Stomach smooth muscle (tissue), 2 donors: ENCODE measurements around the gene CCDC120.

Experiments used
- H3K27ac ChIP-seq: one replicate; pipeline ENCODE4 v1.7.0; 2013; ENCODE audit warnings: mild to moderate bottlenecking, low read length, inconsistent platforms
- H3K27me3 ChIP-seq, 2 donors: one replicate each; pipeline ENCODE4 v1.7.0; 2013; ENCODE audit warnings: low read length in 2 of 2; ENCODE audit not compliant: insufficient read depth in 2 of 2, control insufficient read depth in 1 of 2
- H3K36me3 ChIP-seq, 2 donors: one replicate each; pipeline ENCODE4 v1.7.0; 2013; ENCODE audit warnings: low read length in 2 of 2; ENCODE audit not compliant: control insufficient read depth in 2 of 2, insufficient read depth in 2 of 2
- H3K4me1 ChIP-seq: one replicate; pipeline ENCODE4 v1.7.0; 2013; ENCODE audit warnings: low read length; ENCODE audit not compliant: control insufficient read depth, insufficient read depth
- H3K4me3 ChIP-seq, 2 donors: one replicate each; pipeline ENCODE4 v1.7.0; 2013; ENCODE audit warnings: low read length in 2 of 2
- H3K9ac ChIP-seq, 2 donors: one replicate each; pipeline ENCODE4 v1.7.0; 2013; ENCODE audit warnings: low read length in 2 of 2, mild to moderate bottlenecking in 1 of 2
- H3K9me3 ChIP-seq, 2 donors: one replicate each; pipeline ENCODE4 v1.7.0; 2013; ENCODE audit warnings: low read length in 2 of 2; ENCODE audit not compliant: control insufficient read depth in 2 of 2
- donor health status: healthy.
- donor health status: Pancreatic carcinoma.

Gene CCDC120

DNA sequence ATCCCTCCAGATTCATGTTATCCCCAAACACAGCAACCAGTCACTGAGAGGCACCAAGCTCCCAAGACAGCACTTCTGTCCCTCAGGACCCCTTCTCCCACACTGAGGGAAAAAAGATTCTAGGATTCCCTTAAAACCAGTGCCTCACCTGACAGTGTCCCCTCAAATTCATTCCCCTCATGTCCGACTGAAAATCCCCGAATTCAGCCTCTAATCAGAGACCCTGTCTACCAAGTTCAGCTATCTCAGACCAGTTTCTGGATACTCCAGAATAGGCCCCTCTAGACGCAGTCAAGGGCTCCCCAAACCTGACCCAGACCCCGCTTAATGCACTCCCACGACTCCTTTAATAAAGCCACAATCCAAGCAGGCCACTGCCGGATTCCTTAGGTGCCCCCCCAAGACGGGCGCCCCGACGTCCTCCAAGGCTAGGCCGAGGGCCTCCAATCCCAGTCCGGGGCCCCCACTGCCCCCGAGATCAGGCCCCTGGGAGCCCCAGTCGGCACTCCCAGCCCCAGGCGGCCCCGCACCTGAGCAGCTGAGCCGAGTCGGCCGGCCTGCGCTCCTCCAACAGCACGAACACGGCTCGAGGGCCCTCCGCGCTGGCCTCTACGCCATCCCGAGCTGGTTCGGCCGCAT lies 16.1 kb upstream of the CCDC120 start:
- peak overlapping the region; percentile 97 for H3K27ac ChIP-seq
- H3K4me1 ChIP-seq, result peaks cover 22% of the 10 kb centered on the region
- H3K4me3 ChIP-seq, result peak overlapping the region; percentile 77 to 94
- peaks cover 8 to 11% of the 10 kb centered on the region in 2 donors for H3K36me3 ChIP-seq
- no peaks in the 10 kb centered on the region for H3K9me3 ChIP-seq
- H3K27me3 ChIP-seq, result peaks cover 0 to 3% of the 10 kb centered on the region in 2 donors
- peak overlapping the region; percentile 97 to 99 for H3K9ac ChIP-seq

DNA sequence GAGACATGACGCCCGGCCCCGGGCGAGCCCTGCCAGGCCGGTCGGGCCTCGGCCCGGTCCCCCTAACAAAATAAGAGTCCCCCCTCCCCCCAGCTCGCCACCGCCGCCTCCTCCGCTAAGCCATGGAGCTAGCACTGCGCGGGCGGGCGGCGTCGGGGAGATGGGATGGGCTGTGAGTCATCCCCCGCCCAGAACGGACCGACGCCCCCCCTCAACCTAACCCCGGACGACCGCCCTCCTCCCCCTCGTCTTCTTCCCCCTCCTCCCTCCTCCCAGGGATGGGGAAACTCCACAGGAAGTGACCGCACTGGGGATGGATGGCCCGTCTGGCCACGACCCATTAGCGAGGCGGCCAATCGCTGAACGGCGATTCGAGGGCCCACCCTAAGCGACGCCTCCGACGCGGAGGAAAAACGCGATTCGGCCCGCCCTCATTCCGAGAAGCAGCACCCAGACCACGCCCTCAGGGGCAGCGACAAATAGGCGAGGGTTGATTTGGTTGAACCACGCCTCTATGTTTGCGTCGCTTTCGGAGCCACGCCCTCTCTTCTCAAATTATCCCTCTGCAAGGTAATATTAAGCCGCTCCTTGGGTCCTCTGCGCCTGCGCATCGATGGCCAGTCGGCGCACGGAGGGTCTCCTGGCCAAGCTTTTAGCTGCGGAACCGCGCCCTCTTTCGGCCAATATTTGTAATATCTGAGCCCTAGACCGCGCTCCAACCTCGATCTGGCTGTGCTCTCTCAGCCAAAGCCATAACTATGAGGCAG lies 15.4 kb upstream of the CCDC120 start, which contains the start of gene TFE3:
TFE3 (minus strand) TSS at position 138 of the 767 bp plus-strand sequence; CDS start at position 7, 131 bp downstream.
- Histone ChIP-seq H3K4me1 (peaks cover 22% of the 10 kb centered on the region), H3K4me3 (peak within 1 kb of the TSS; percentile 77 to 94), H3K27me3 (no peaks in the 10 kb centered on the region), H3K9me3 (no peaks in the 10 kb centered on the region), H3K27ac (peak within 1 kb of the TSS; percentile 97), H3K9ac (peak within 1 kb of the TSS; percentile 97 to 99), H3K36me3 (peaks cover 4% of the 10 kb centered on the region in 2 donors)

DNA sequence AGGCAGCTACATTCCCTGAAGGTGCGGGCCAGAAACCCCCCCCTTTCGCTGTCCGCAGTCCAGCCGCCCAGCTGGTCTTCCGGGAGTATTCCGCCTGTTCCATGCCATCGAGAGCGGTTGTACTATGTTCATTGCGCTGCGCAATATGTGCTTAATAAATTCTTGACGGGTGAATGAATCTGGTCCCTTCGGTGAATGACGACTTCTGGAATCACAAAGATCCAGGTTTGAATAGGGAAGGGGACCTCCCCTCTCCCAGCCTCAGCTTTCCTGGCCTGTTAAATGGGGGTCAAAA lies 14.9 kb upstream of the CCDC120 start:
- peaks cover 0 to 3% of the 10 kb centered on the region in 2 donors for H3K36me3 ChIP-seq
- peak overlapping the region; percentile 31 to 36 for H3K9ac ChIP-seq

DNA sequence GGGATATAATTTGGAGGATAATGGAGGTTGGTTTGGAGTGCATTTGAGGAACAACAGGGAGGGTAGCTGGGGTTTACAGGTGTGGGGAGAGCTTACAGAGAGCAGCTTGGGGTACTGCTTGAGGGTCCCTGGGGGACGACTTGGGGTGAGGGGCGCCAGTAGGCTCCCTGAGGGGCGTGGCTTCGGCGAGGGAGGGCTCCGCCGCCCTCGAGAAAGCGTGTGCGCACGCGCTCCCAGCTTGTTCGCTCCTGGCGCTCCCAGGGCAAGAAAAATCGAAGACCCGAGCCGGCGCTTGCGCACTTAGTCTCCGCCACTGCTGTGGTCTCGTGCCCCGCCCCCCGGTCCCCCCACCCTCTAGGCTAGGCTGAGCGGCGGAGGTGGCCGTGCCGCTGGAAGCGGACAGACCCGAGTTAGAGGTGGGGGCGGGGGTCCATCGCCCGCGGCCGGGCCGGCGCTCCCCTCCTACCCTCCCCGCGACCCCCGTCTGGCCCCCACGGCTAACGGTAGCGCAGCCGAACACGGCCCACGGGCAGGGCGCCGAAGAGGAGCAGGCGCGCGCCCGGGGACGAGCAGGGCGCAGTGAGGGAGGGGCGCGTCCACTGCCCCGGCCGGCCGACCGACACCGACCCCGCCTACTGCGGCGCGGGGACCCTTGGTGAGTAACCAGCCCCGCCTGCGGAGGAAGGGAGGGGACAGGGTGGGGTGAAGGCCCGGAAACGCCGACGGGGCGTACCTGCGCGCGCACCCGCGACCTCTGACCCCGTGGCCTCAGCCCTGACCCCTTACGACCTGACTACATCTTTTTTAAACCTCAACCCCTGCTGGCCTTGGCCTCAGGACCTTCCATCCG lies 5.4 kb upstream of the CCDC120 start:
- Histone ChIP-seq H3K27ac (peak overlapping the region; percentile 71), H3K9me3 (no peaks in the 10 kb centered on the region), H3K4me1 (peaks cover 11% of the 10 kb centered on the region), H3K9ac (peak overlapping the region; percentile 47 to 66), H3K36me3 (no peaks in the 10 kb centered on the region), H3K27me3 (peaks cover 0 to 4% of the 10 kb centered on the region in 2 donors), H3K4me3 (peak overlapping the region; percentile 59 to 66)

More for the DNA sequence above, 14.9 kb upstream of the CCDC120 start:
- peak overlapping the region; percentile 62 for H3K27ac ChIP-seq
- H3K4me3 ChIP-seq, result peak overlapping the region; percentile 36 to 44
- H3K9me3 ChIP-seq, result no peaks in the 10 kb centered on the region
- no peaks in the 10 kb centered on the region for H3K27me3 ChIP-seq
- H3K4me1 ChIP-seq, result peaks cover 21% of the 10 kb centered on the region

DNA sequence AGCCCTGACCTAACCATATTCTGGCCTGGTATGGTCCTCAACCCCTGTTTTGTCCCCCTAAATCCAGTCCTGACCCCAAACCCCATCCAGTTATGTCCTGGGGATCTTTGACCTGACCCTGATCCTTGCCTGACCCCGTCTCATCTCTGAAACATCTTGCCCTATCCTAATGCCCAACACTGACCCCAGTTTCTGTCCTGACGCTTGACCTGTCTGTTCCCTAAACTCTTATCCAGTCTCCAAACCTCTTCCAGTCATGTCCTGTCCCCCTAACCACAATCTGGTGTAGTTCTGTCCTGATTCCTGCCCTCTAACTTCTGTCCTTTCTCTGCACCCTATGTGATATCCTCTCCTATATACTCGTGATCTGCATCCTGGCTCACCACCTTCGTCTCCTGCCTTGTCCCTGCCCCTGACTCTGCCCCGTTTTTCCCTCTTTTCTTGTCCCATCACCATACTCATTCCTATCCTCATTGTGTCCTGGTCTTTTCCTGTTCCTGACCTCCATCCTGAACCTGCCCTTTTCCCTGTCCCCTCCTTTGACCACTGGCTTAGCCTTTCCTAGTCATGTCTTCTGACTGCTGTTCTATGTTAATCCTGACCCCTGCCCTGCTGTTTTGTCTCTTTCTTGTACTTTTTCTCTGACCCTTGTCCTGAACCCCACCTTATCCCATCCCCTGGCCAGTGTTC lies 4.6 kb upstream of the CCDC120 start:
- H3K27ac ChIP-seq, result peak overlapping the region; percentile 71
- H3K4me3 ChIP-seq, result peak overlapping the region; percentile 59 to 66
- peak overlapping the region; percentile 47 to 66 for H3K9ac ChIP-seq
- no peaks in the 10 kb centered on the region for H3K36me3 ChIP-seq
- H3K27me3 ChIP-seq, result peaks cover 0 to 4% of the 10 kb centered on the region in 2 donors
- no peaks in the 10 kb centered on the region for H3K9me3 ChIP-seq
- peaks cover 11% of the 10 kb centered on the region for H3K4me1 ChIP-seq

DNA sequence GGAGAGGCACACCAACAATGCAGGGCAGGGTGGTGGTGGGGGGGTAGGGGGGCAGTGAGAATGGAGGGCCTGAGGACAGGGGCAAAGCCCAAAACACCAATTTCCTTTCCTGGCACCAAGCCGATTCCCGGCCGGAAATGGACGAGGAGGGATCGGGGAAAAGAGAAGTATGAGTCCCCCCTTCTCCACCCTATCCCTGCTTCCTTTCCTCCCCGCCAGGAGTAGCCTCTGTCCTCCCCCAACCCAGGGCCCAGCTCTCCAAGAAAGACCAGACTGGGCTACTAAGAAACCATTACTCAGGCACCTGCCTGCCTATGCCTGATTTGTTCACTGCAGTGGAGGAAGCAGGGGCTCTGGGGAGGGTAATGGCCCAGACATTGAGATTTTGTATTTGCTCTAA lies 402 bp downstream of the CCDC120 start:
- H3K4me3 ChIP-seq, result no peak overlapping the region
- H3K36me3 ChIP-seq, result no peaks in the 10 kb centered on the region
- no peak overlapping the region for H3K9ac ChIP-seq
- no peaks in the 10 kb centered on the region for H3K9me3 ChIP-seq
- H3K27me3 ChIP-seq, result peaks cover 0 to 8% of the 10 kb centered on the region in 2 donors
- peaks cover 9% of the 10 kb centered on the region for H3K4me1 ChIP-seq
- H3K27ac ChIP-seq, result no peak overlapping the region

DNA sequence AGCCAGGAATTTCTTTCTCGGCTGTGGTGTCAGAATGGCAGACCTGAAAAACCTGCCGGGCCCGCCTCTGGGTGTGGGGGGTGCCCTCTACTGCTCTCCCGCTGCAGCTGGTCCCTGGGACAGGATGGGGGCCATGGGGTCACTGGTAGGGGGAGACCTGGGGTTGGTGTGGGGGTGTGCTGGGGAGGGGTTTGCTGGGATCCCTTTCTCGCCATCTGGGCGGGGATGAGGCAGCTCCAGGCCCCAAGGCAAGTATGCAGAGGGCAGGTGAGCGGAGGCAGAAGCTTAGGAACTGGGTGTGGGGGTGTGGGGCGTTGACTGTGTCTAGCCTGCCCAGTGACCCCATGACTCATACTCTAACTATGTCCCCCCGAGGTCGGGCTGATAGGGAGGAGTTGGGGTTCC lies 884 bp downstream of the CCDC120 start:
- Histone ChIP-seq H3K9ac (no peak overlapping the region), H3K4me1 (peaks cover 5% of the 10 kb centered on the region), H3K4me3 (no peak overlapping the region), H3K9me3 (no peaks in the 10 kb centered on the region), H3K36me3 (no peaks in the 10 kb centered on the region), H3K27ac (no peak overlapping the region), H3K27me3 (peaks cover 0 to 8% of the 10 kb centered on the region in 2 donors)

DNA sequence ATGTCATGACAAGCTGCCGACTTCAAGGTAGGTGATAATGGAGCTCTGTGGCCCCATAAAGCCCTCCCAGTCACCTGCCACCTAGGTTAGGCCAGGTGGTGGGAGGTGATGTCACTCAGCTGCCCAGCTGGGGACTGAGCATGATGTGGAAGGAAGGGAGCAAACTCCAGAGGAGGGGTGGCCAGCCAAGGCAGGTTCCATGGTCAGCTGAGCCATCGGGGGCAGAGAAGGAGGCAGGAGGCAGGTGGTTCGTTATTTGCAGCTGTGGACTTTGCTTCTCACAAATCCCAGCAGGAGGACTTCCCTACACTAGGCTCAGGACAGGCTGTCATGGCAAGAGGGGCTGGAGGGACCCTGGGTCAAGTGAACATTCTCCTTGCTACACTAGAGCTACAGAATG lies 2.1 kb downstream of the CCDC120 start:
- no peak overlapping the region for H3K27ac ChIP-seq
- no peaks in the 10 kb centered on the region for H3K4me1 ChIP-seq
- H3K36me3 ChIP-seq, result no peaks in the 10 kb centered on the region
- H3K9me3 ChIP-seq, result no peaks in the 10 kb centered on the region
- no peak overlapping the region for H3K4me3 ChIP-seq
- H3K27me3 ChIP-seq, result peaks cover 0 to 8% of the 10 kb centered on the region in 2 donors
- H3K9ac ChIP-seq, result no peak overlapping the region

DNA sequence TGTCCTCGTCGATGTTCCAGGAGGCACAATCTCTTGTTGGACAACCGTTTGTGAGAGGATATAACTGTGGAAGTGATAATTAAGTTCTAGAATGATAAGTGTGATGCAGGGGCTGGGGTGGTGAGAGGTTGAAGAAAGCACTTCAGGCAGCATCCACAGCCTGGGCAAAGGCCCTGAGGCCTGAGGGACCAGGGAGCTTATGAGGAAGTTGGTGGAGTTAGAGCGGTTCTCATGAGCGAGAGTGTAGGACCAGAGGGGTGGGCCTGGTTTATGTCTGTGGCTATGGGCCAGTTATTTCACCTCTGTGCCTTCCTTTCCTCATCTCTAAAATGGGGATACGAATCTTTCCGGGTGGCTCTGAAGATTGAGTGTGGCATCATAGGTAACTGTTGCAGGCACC lies 2.7 kb downstream of the CCDC120 start:
- no peaks in the 10 kb centered on the region for H3K9me3 ChIP-seq
- no peak overlapping the region for H3K9ac ChIP-seq
- peaks cover 0 to 8% of the 10 kb centered on the region in 2 donors for H3K27me3 ChIP-seq
- H3K4me1 ChIP-seq, result no peaks in the 10 kb centered on the region
- H3K4me3 ChIP-seq, result no peak overlapping the region
- no peak overlapping the region for H3K27ac ChIP-seq
- no peaks in the 10 kb centered on the region for H3K36me3 ChIP-seq

DNA sequence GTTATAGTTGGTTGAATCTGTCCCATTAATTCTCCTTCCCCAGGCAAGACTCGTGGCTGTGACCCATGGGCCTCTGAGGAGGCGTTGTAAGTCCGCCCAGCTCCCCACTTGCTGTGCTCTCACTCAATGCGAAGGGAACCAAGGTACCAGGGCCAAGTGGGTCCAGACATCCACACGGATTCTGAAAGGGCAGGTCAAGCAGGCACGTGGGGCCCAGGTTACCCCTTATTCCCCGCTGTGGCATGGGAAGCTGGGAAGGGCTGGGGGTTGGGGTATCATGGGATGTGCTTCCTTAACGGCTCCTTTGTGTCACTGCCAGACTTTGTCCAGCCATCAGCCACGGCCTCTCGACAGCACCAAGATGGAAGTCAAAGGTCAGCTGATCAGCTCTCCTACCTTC lies 3.1 kb downstream of the CCDC120 start:
- H3K9ac ChIP-seq, result no peak overlapping the region
- H3K27ac ChIP-seq, result no peak overlapping the region
- no peak overlapping the region for H3K4me3 ChIP-seq
- H3K9me3 ChIP-seq, result no peaks in the 10 kb centered on the region
- no peaks in the 10 kb centered on the region for H3K4me1 ChIP-seq
- H3K27me3 ChIP-seq, result peaks cover 0 to 7% of the 10 kb centered on the region in 2 donors
- H3K36me3 ChIP-seq, result no peaks in the 10 kb centered on the region
